ENCODE measurements around the gene SNTG2.

GRCh38 chr2:1353543-1353942, 402.9 kb downstream of the SNTG2 start:
- TF ChIP-seq CTCF (IDR thresholded peaks at IDR 0.05) = no peak
- no peak for TF ChIP-seq POLR2A (IDR thresholded peaks at IDR 0.05)

Measured in esophagus squamous epithelium (tissue), 4 donors.